Fibroblast of mammary gland (primary cell): ENCODE results near the gene SLC6A3.

Experiments used
- DNase-seq: peaks from one replicate; pipeline ENCODE4 v3.0.0-alpha.2; 2010; ENCODE audit warnings: low read depth
- H3K4me3 ChIP-seq: 2 replicates; pipeline ENCODE4 v1.5.1; 2011; ENCODE audit warnings: low read depth, mild to moderate bottlenecking, low read length, moderate library complexity; ENCODE audit not compliant: control insufficient read depth
- TF ChIP-seq, protein P1 (sequence below): conservative IDR thresholded peaks from 2 replicates; pipeline ENCODE4 v1.5.1; 2011; ENCODE audit warnings: low read depth, low read length, inconsistent platforms; ENCODE audit not compliant: control insufficient read depth, insufficient read depth

The SLC6A3 gene

DNA sequence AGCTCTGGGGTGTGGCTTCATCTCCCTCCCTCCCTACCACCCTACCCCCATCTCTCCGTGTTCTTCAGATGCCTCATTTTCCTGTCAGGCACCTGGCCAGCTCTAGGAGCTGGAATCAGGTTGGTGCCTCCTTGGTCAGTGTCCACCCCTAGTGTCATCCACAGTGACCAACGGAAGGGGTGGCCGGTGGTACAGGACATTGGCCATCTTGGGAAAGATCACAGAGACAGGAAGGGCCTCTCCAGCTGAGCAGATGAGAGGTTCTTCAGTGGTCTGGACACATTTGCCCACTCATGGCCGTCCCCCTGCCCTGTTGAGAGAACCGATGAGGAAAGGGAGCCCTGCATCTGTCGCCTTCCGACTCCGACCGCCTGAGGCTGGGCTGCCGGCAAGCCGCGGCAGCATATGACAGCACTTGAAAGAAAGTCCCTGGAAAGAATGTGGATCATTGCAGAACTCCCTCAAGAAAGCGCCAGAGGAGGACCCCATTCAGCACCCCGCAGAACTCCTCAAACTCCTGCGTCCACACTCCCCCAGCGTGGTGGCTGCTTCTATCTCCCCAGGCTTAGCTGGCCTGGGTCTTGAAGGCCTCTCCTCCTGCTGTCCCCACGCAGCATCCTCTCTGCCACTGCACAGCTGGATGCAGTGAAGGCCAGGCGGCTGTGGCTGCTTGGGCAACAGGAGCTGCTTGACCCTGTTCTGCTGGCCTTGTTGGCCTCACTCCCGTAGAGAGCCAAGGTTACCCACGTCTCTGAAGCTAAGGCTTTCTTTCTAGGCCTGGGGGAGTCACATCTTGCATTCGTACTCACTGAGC lies 98.4 kb downstream of the SLC6A3 start:
- TF ChIP-seq, protein P1, sequence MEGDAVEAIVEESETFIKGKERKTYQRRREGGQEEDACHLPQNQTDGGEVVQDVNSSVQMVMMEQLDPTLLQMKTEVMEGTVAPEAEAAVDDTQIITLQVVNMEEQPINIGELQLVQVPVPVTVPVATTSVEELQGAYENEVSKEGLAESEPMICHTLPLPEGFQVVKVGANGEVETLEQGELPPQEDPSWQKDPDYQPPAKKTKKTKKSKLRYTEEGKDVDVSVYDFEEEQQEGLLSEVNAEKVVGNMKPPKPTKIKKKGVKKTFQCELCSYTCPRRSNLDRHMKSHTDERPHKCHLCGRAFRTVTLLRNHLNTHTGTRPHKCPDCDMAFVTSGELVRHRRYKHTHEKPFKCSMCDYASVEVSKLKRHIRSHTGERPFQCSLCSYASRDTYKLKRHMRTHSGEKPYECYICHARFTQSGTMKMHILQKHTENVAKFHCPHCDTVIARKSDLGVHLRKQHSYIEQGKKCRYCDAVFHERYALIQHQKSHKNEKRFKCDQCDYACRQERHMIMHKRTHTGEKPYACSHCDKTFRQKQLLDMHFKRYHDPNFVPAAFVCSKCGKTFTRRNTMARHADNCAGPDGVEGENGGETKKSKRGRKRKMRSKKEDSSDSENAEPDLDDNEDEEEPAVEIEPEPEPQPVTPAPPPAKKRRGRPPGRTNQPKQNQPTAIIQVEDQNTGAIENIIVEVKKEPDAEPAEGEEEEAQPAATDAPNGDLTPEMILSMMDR, result no peak
- H3K4me3 ChIP-seq, result no peak overlapping the region
- no peak for DNase-seq

- TF ChIP-seq, protein P1, result no peak
- peak overlapping the region; percentile 87 for H3K4me3 ChIP-seq
Measured at GRCh38 chr5:1345876-1346626, 99.2 kb downstream of the SLC6A3 start.

GRCh38 chr5:1344975-1345838 lies 100.0 kb downstream of the SLC6A3 start, which contains the start of gene CLPTM1L:
TSS of gene CLPTM1L (minus strand) at chr5:1345099. CDS start at chr5:1344841, 258 bp downstream.
- TF ChIP-seq, protein P1, result no peak
- peak; percentile 78 for DNase-seq
- H3K4me3 ChIP-seq, result peak within 1 kb of the TSS; percentile 87

More at GRCh38 chr5:1345876-1346626, 99.2 kb downstream of the SLC6A3 start:
- no peak for DNase-seq

DNA sequence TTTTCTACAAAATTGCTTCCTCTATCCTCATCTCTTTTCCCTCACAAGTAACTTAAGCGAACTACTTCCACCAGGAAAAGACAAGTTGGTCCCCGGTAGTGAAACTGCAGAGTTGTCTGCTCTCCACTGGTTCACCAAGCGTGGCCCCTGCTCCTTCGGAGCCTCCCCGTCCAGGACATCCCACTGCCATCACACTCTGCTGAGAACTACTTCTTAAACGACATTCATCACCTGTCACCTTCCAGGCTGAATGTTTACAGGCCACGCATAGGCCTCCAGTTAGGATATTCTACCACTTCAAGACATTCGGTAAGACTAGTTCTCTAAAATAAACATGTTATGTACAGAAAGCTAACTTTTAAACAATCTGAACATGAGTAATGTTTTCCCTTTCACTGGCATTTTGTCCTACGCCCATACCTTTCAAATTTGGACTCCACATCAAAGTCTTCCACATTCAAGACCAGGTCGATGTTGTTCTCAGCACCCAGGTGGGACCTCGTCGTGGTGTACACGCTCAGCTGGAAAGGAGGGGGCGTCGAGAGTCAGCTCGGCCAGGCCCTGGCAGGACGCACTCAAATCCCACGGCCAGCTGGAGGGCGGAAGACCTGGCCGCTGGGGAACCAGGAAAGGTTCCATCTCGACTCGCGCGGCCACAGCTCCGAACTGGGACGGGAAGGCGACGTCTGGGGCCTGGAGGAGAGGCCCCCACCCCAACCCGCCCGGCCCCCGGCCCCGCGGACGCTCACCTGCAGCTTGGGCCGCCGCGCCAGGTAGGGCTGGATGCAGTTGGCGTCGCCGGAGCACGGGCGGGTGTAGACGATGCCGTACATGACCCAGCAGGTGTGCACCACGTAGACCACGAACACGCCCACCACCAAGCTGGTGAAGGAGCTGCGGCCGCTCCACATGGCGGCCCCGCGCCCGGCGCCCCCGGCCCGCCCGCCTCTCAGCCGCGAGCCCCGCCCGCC lies 101.0 kb downstream of the SLC6A3 start:
- DNase-seq, result peak; percentile 13
- peak overlapping the region; percentile 57 for H3K4me3 ChIP-seq
- TF ChIP-seq, protein P1, result no peak

DNA sequence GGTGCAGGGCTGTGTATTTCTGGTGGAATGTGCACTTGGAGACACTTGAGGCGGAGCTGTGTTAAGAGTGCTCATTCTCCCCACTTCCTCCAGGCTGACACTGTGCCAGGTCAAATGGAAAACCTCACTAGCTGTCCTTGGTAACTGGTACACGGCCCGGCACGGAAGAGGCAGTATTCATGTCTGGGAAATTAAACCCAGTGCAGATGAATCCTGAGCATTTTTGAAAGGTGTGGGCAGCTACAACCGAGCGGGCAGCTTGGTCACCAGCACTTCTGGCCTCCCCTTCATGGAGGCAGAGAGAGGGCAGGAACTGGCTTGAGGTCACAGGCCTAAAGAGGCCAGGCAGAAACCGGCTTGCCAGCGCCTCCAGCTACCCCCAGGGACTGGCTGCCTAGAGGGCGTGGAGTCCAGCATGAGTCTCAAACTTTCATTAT lies 101.9 kb downstream of the SLC6A3 start:
- no peak overlapping the region for H3K4me3 ChIP-seq
- TF ChIP-seq, protein P1, result no peak
- no peak for DNase-seq
